MCF 10A (cell line): ENCODE measurements around the gene CYP4B1. TPM values are rescaled to one million over a fixed set of nuclear protein-coding genes. Genes with fewer than 3 reads are reported as not detected.
A peak's percentile ranks its signal among the peaks of the same experiment; 100 is the strongest.

Experiments
- BruUV-seq: library from RNA; stranded (reverse); fragments of 400-500 nt; replicated peaks from 2 replicates; lab custom pipeline; 2021; lab: Mats Ljungman, UMichigan
- CTCF ChIA-PET: fragments of 300-600 bp; sonication (Branson Sonifier 250); formaldehyde crosslinking; extraction: SDS; loops from one replicate; lab custom pipeline; 2021; ENCODE audit warnings: antibody characterized with exemption, inconsistent platforms; lab: Yijun Ruan, JAX
- POLR2A ChIA-PET: fragments of 300-600, 350-650 bp; sonication (Branson Sonifier 250); formaldehyde crosslinking; extraction: SDS; loops from one replicate; lab custom pipeline; 2020; ENCODE audit warnings: antibody characterized with exemption, inconsistent platforms; lab: Yijun Ruan, JAX
- DNase-seq: peaks from one replicate; pipeline ENCODE4 v3.0.0-alpha.2; 2018; ENCODE audit not compliant: unreplicated experiment
- H3K27ac Mint-ChIP-seq: one replicate; pipeline ENCODE4 v1.8.0; 2022; ENCODE audit warnings: mild to moderate bottlenecking, low read depth, mixed read lengths; ENCODE audit not compliant: unreplicated experiment
- H3K27me3 Mint-ChIP-seq: one replicate; pipeline ENCODE4 v1.8.0; 2022; ENCODE audit warnings: mixed read lengths; ENCODE audit not compliant: insufficient read depth, unreplicated experiment
- H3K36me3 Mint-ChIP-seq: one replicate; pipeline ENCODE4 v1.8.0; 2022; ENCODE audit warnings: mild to moderate bottlenecking, moderate library complexity, mixed read lengths; ENCODE audit not compliant: insufficient read depth, unreplicated experiment
- H3K4me1 Mint-ChIP-seq: one replicate; pipeline ENCODE4 v1.8.0; 2022; ENCODE audit warnings: mixed read lengths; ENCODE audit not compliant: insufficient read depth, unreplicated experiment
- H3K4me3 Mint-ChIP-seq: one replicate; pipeline ENCODE4 v1.8.0; 2022; ENCODE audit warnings: mild to moderate bottlenecking, moderate library complexity, mixed read lengths; ENCODE audit not compliant: unreplicated experiment
- H3K9me3 Mint-ChIP-seq: one replicate; pipeline ENCODE4 v1.8.0; 2022; ENCODE audit warnings: mixed read lengths; ENCODE audit not compliant: unreplicated experiment
- intact Hi-C: fragments of 100-400 bp; cut with micrococcal nuclease; formaldehyde crosslinking; loops from 2 replicates; pipeline ENCODE4 v1.14.1; 2022
- total RNA-seq: library from RNA; stranded (reverse); gene quantifications from 2 replicates; pipeline ENCODE4 v1.2.3, GENCODE V29; 2022
- TF ChIP-seq, protein P1 (sequence below): fragments of 200-600 bp; IDR thresholded peaks from one replicate; pipeline ENCODE4 v1.8.0; 2022; ENCODE audit warnings: antibody characterized with exemption, mild to moderate bottlenecking; ENCODE audit not compliant: unreplicated experiment

CYP4B1 gene
- total RNA-seq, 1 experiment from 2014 or later = 10.1 TPM

DNA sequence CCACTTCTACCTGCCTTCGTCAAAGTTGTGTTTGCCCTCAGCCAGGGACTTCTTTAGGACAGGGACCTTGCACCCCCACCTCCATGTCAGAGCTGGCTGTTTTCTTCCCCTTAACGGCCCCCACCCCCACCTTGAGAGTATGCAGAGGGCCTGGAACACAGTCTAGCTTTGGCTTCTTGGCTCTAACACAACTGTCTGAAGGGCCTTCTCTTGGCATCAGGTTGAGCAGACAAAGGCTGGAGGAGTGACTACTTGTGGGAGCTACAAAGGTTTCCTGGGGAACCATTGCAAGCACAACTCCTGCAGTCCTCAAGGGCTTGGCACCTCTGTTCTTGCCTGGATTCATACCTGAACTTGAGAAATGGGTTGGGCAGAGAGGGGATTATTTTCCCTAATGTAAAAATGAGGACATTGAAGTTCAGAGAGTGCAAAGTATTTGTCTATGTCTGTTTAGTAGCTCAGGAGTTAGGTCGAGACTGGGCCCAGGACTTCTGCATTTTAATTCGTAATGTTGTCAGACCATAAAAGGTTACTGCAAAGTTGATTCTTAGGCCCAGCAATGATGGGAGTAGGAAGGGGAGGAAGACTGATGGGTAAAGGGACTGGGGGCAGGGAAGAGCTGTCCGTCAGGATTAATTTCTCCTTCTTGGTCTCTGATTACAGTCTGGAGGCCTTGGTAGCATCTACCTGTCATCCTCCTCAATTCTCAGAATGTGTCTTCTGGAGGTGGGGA, 2.6 kb downstream of the CYP4B1 start:
- intact Hi-C loops = no loop called here
- BruUV-seq = no TSS peak
- Mint-ChIP-seq H3K4me3 (peak overlapping the region; percentile 68), H3K9me3 (no peaks in the 10 kb centered on the region), H3K27me3 (no peaks in the 10 kb centered on the region), H3K27ac (peak overlapping the region; percentile 32), H3K4me1 (peaks cover 6% of the 10 kb centered on the region), H3K36me3 (peaks cover 4% of the 10 kb centered on the region)
- TF ChIP-seq, protein P1, sequence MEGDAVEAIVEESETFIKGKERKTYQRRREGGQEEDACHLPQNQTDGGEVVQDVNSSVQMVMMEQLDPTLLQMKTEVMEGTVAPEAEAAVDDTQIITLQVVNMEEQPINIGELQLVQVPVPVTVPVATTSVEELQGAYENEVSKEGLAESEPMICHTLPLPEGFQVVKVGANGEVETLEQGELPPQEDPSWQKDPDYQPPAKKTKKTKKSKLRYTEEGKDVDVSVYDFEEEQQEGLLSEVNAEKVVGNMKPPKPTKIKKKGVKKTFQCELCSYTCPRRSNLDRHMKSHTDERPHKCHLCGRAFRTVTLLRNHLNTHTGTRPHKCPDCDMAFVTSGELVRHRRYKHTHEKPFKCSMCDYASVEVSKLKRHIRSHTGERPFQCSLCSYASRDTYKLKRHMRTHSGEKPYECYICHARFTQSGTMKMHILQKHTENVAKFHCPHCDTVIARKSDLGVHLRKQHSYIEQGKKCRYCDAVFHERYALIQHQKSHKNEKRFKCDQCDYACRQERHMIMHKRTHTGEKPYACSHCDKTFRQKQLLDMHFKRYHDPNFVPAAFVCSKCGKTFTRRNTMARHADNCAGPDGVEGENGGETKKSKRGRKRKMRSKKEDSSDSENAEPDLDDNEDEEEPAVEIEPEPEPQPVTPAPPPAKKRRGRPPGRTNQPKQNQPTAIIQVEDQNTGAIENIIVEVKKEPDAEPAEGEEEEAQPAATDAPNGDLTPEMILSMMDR = no peak
- POLR2A ChIA-PET = interaction anchor here (0.6 to 0.7 kb wide), 2 partner anchors 504 to 993 kb away, joined by 3 to 4 read pairs; no protein-coding TSS in a partner anchor
- CTCF ChIA-PET = interaction anchor here (0.6 to 1.9 kb wide), 3 partner anchors 54 to 630 kb away, joined by 3 to 8 read pairs (median 3); no protein-coding TSS in a partner anchor
- no peak for DNase-seq

DNA sequence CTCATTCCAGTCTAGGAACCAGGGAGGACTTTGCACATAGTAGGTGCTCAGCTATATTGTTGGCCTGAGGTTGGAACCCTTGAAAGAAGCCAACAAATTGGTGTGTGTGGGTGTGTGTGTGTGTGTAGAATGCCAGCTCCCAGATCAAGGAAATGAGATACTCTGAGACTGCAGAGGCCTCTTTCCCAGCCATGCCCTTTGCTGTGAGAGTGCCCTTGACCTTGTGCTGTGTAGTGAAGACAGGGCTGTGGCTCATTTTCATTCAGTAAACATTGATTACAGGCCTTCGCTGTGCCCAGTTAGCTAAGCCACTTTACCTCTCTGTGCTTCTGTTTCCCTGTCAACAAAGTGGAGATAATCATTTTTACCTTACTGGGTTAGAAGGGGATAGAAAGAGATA, 3.2 kb downstream of the CYP4B1 start:
- Mint-ChIP-seq H3K4me1 (peaks cover 8% of the 10 kb centered on the region), H3K27me3 (no peaks in the 10 kb centered on the region), H3K9me3 (no peaks in the 10 kb centered on the region), H3K36me3 (peaks cover 4% of the 10 kb centered on the region), H3K4me3 (peak overlapping the region; percentile 68), H3K27ac (peak overlapping the region; percentile 32)
- no TSS peak for BruUV-seq
- ChIA-PET CTCF (interaction anchor here (0.6 to 1.9 kb wide), 2 partner anchors 31 to 54 kb away, joined by 3 to 8 read pairs; no protein-coding TSS in a partner anchor), POLR2A (interaction anchor here (0.6 kb wide), 1 partner anchor 503 kb away, joined by 3 read pairs; no protein-coding TSS in a partner anchor)
- intact Hi-C loops = no loop called here
- DNase-seq = no peak
- TF ChIP-seq, protein P1 = no peak

- ChIA-PET POLR2A (interaction anchor here (1.1 kb wide), 1 partner anchor 36 kb away, joined by 3 read pairs; no protein-coding TSS in a partner anchor), CTCF (no interaction called here)
- DNase-seq = no peak
- TF ChIP-seq, protein P1 = no peak
- BruUV-seq = no TSS peak
- H3K9me3 Mint-ChIP-seq = no peaks in the 10 kb centered on the region
- H3K27me3 Mint-ChIP-seq = no peaks in the 10 kb centered on the region
- peaks cover 9% of the 10 kb centered on the region for H3K36me3 Mint-ChIP-seq
- no peak overlapping the region for H3K27ac Mint-ChIP-seq
- H3K4me3 Mint-ChIP-seq = no peak overlapping the region
- intact Hi-C loops = no loop called here
- H3K4me1 Mint-ChIP-seq = peaks cover 17% of the 10 kb centered on the region
These were observed 4.2 kb downstream of the CYP4B1 start for GRCh38 chr1:46802901-46803574.
